IPS DF 19.7 (cell line): Measurements from ENCODE around the gene MIGA1.
"Not testable (repeated sequence)": the region's sequence is repeated elsewhere in the genome, so short reads cannot be mapped to it uniquely, and the experiment has no call there.

Source experiments
- DNase-seq: peaks from one replicate; pipeline ENCODE4 v3.0.0-alpha.2; 2013; ENCODE audit warnings: low read depth, low spot score

Gene MIGA1, protein sequence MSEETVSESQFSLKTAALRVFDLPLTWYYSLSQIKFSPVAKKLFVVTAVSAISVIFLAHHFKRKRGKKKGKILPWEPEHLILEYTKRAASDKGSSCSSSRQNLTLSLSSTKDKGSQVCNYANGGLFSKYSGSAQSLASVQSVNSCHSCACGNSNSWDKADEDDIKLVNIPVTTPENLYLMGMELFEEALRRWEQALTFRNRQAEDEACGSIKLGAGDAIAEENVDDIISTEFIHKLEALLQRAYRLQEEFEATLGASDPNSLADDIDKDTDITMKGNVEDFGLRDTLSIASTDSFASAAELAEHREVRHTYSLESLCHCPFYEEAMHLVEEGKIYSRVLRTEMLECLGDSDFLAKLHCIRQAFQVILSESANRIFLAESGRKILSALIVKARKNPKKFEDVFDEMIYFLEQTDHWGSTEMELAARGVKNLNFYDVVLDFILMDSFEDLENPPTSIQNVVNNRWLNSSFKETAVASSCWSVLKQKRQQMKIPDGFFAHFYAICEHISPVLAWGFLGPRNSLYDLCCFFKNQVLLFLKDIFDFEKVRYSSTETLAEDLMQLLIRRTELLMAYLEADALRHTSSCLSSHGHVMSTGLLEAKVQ

GRCh38 chr1:77779529-77780281 is at the start of gene MIGA1:
Gene MIGA1, plus strand, starts transcription at chr1:77779649. Its CDS starts 3,604 bp downstream, at chr1:77783253.
- DNase-seq: peak; percentile 93

GRCh38 chr1:77732090-77732489 is 47.4 kb upstream of the MIGA1 start:
- DNase-seq: no peak

DNA sequence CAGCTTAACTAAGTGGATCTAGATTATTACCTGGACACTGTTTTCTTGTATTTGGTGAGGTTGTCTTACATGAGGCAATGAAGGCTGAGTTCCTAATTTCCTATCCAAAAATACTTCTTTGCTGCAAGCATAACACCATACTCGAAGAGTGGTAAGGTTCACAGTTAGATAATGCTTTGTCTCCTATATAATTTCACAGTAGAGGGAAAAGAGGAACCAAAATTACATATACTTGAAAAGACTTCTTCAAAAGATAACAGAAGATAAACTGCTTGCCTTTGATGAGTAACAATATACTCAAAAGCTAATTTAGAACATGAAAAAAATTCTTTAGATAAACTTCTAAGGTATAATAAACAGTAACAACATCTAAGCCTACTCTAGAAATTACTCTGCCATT is 40.2 kb upstream of the MIGA1 start:
- no peak for DNase-seq

GRCh38 chr1:77741316-77741715 is 38.1 kb upstream of the MIGA1 start:
- no peak for DNase-seq

DNA sequence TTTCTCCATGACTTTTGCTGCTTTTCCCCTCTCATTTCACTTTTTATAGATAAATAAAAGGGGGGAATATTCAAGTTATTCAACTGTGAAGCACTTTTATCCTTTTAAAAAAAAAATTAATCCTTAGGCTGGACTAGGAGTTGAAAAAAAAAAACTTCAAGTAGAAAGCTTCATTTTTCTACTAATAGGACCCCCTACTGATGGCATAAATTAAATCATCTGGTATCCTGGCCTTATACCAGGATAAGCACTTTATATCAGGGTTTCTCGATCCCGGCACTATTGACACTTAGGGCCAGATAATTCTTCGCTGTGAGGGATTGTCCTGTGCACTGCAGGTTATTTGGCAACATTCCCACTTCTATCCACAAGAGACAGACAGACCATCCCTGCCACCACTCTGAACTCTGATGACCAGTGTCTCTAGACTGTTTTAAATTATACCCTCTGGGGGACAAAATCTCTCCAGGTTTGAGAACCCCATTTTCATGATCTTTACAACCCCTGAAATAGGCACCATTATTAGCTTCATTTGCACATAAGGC is 37.4 kb upstream of the MIGA1 start:
- DNase-seq: no peak

DNA sequence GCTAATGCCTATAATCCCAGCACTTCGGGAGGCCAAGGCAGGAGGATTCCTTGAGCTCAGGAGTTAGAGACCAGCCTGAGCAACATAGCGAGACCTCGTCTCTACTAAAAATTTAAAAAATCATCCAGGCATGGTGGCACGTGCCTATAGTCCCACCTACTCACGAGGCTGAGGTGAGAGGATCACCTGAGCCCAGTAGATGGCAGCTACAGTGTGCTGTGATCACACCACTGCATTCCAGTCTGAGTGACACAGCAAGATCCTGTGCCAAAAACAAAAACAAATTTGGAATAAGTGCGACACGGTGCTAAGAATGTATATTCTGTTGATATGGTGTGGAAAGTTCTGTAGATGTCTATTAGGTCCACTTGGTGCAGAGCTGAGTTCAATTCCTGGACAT is 34.9 kb upstream of the MIGA1 start:
- DNase-seq: no peak

DNA sequence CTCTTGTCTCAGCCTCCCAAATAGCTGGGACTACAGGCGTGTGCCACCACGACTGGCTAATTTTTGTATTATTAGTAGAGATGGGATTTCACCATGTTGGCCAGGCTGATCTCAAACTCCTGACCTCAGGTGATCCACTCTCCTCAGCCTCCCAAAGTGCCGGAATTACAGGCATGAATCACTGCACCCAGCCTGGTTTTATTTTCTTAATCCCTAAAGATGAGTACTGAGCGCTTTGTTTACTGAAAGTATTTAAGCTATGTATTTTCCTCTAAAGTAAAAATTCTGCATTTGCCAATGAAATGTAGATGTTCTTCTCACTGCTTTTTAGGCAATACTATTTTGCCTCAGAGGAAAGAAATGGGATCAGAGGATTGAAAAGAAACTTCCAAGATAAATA is 30.0 kb upstream of the MIGA1 start:
- DNase-seq: not testable (repeated sequence)

GRCh38 chr1:77756052-77756754 is 23.2 kb upstream of the MIGA1 start:
- DNase-seq: no peak

GRCh38 chr1:77757066-77757584 is 22.3 kb upstream of the MIGA1 start:
- DNase-seq: no peak

- no peak for DNase-seq
Observed at GRCh38 chr1:77757603-77758002, 21.8 kb upstream of the MIGA1 start.

GRCh38 chr1:77759071-77760028 is 20.1 kb upstream of the MIGA1 start, which contains the start of gene USP33:
Gene USP33, minus strand, starts transcription at chr1:77759852. Its CDS starts 18,155 bp downstream, at chr1:77741697.
- peak; percentile 48 for DNase-seq

DNA sequence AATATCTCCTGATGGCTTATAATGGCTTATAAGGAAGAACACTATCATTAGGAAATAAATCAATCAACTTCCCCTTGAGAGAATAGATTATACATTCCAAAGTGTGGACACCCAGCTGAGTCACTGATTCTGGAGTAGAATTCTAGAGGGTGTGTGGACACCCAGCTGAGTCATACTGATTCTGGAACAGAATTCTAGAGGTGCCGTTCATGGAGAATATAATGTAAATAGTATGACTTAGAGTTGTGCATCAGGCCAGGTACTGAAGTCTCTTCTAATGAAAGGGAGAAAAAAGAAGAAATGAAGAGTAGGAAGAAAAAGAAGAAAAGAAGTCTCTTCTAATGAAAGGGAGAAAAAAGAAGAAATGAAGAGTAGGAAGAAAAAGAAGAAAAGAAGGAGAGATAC is 17.4 kb upstream of the MIGA1 start:
- no peak for DNase-seq

- no peak for DNase-seq
Observed at GRCh38 chr1:77768006-77768405, 11.4 kb upstream of the MIGA1 start.

DNA sequence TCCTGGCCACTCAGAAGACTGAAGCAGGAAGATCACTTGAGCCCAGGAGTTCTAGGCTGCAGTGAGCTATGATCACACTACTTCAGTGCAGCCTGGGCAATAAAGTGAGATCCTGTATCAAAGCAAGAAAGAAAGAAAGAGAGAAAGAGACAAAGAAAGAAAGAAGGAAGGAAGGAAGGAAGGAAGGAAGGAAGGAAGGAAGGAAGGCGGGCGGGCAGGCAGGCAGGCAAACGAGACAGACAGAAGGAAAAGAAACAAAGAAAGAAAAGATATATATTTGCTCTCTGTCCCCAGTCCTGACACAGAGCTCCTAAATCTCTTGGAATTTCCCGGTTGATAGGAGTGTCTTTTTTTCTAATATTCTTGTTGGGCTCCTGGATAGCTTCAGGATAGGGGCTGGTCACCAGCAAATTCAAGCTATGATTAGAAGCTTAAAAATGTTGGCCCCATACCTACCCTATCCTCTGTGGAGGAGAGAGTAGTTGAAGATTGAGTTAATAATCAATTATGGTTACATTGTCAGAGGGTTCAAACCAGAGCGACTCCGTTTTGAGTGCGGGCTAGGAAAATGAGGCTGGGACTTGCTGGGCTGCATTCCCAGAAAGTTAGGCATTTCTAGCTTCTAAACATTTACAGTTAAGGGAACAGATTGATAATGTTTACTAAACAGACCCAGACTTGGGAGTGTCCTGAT is 3.3 kb upstream of the MIGA1 start:
- DNase-seq: no peak

GRCh38 chr1:77781683-77782082 is 2.2 kb downstream of the MIGA1 start:
- no peak for DNase-seq

- DNase-seq: no peak
Observed at GRCh38 chr1:77783141-77783540, 3.7 kb downstream of the MIGA1 start.

DNA sequence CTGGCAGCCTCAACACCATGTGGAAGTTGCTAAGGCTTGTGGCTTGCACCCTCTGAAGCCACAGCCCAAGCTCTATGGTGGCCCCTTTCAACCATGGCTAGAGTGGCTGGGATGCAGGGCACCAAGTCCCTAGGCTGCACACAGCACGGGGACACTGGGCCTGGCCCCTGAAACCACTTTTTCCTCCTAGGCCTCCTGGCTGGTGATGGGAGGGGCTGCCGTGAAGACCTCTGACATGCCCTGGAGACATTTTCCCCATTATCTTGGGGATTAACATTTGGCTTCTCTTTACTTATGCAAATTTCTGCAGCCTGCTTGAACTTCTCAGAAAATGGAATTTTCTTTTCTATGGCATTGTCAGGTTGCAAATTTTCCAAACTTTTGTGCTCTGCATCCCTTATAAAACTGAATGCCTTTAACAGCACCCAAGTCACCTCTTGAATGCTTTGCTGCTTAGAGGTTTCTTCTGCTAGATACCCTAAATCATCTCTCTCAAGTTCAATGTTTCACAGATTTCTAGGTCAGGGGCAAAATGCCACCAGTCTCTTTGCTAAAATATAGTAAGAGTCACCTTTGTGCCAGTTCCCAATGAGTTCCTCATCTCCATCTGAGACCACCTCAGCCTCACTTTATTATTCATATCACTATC is 6.8 kb downstream of the MIGA1 start:
- DNase-seq: not testable (repeated sequence)

DNA sequence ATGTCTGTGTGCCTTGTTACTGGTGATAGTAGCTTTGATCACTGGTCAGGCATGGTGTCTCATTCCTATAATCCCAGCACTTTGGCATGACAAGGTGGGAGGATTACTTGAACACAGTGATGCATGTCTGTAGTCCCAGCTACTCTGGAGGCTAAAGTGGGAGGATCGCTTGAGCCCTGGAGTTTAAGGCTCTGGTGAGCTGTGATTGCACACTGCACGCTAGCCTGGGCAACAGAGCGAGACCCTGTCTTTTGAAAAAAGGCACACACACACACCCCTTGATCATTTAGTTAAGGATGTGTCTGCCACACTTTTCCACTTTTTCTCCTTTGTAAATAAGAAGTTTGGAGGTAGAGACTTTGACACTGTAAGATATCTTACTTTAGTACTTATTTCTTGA is 15.1 kb downstream of the MIGA1 start:
- DNase-seq: no peak
